PFSK-1 (cell line): Measurements from ENCODE around the gene PIAS4.

ENCODE experiments used
- FOXP2 ChIP-seq: optimal IDR thresholded peaks from 2 replicates; pipeline ENCODE3; 2011; ENCODE audit warnings: borderline replicate concordance, control low read depth, inconsistent platforms; ENCODE audit not compliant: insufficient read depth; ENCODE audit errors: extremely low read length, extremely low read depth
- POLR2AphosphoS5 ChIP-seq: IDR thresholded peaks from 2 replicates; pipeline ENCODE4 v1.6.1; 2012; ENCODE audit warnings: low read depth, mild to moderate bottlenecking, control low read depth, low read length, moderate library complexity
- SIN3A ChIP-seq: IDR thresholded peaks from 2 replicates; pipeline ENCODE4 v1.6.1; 2012; ENCODE audit warnings: mild to moderate bottlenecking, low read length, moderate library complexity, borderline replicate concordance; ENCODE audit not compliant: insufficient read depth
- TAF1 ChIP-seq: IDR thresholded peaks from 2 replicates; pipeline ENCODE4 v1.6.1; 2012; ENCODE audit warnings: low read length, control low read depth, borderline replicate concordance; ENCODE audit not compliant: insufficient read depth
- TF ChIP-seq, protein P1 (sequence below), 2 experiments: IDR thresholded peaks; 2 replicates each; pipeline versions ENCODE4 v1.6.1 to v1.8.0; 2011 to 2012; ENCODE audit warnings: low read depth in 2 of 2, low read length in 2 of 2, control low read depth in 1 of 2, inconsistent platforms in 1 of 2, mild to moderate bottlenecking in 1 of 2, moderate library complexity in 1 of 2; ENCODE audit not compliant: insufficient read depth in 1 of 2

The PIAS4 gene

DNA sequence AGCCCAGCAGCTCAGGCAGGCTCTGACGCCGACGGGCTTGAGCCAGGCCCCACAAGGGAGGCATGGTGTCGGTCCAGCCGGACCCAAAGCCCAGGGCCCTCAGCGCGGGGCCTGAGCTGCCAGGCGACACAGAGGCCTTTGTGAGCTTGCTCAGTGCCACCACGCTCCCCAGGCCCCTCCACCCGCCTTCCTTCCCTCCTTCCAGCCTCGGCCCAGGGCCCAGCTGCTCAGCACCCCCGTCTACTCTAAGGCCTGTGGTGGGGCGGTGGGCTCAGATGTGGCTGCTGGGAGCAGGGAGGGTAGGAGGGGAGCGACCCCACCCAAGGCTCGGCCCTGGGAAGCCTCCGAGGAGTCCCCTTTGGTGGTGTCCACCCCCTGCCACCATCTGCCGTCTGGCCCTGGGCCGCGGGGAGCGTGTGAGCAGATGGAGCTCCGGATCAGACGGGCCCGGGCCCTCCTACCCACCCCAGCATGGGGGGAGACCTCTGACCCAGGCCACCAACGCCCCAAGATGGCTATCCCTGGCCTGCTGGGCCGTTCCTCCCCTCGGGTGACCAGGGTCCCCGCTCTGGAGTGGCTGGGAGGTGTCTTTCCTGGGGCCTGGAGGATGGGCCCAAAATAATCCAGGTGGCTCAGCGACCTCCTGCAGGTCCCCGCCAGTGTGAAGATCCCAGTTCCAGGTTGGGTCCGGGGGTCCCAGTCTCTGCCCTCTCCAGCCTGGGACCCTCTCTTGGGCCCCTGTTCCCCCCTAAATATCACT lies 51.3 kb downstream of the PIAS4 start:
- no peak for TF ChIP-seq FOXP2
- no peak for TF ChIP-seq POLR2AphosphoS5
- TF ChIP-seq, protein P1, sequence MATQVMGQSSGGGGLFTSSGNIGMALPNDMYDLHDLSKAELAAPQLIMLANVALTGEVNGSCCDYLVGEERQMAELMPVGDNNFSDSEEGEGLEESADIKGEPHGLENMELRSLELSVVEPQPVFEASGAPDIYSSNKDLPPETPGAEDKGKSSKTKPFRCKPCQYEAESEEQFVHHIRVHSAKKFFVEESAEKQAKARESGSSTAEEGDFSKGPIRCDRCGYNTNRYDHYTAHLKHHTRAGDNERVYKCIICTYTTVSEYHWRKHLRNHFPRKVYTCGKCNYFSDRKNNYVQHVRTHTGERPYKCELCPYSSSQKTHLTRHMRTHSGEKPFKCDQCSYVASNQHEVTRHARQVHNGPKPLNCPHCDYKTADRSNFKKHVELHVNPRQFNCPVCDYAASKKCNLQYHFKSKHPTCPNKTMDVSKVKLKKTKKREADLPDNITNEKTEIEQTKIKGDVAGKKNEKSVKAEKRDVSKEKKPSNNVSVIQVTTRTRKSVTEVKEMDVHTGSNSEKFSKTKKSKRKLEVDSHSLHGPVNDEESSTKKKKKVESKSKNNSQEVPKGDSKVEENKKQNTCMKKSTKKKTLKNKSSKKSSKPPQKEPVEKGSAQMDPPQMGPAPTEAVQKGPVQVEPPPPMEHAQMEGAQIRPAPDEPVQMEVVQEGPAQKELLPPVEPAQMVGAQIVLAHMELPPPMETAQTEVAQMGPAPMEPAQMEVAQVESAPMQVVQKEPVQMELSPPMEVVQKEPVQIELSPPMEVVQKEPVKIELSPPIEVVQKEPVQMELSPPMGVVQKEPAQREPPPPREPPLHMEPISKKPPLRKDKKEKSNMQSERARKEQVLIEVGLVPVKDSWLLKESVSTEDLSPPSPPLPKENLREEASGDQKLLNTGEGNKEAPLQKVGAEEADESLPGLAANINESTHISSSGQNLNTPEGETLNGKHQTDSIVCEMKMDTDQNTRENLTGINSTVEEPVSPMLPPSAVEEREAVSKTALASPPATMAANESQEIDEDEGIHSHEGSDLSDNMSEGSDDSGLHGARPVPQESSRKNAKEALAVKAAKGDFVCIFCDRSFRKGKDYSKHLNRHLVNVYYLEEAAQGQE (IDR thresholded peaks at IDR 0.05; ENCODE audit: insufficient read depth in 1 of 2, low read depth in 2 of 2, low read length in 2 of 2): no peak
- no peak for TF ChIP-seq TAF1

DNA sequence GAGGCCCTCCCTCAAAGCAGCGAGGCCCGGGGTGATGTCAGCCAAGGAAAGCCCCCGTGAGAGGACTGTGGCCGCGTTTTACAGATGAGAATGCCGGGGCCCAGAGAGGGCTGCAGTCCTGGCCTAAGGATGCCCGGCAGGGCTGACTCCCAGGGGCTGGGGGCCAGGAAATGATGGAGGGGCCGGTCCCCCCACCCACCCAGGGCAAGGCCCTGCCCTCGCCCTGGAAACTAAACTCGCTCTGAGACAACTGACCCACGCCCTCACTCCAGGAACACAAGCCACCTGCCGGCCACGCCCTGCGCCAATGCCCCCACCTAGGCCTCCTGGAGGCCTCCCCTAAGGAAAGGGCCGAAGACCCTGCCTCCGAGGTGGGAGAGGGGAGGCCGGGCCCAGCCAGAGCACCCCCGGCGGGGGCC lies 51.9 kb downstream of the PIAS4 start:
- TF ChIP-seq POLR2AphosphoS5 (no peak), FOXP2 (no peak), SIN3A (no peak), TAF1 (no peak)
- TF ChIP-seq, protein P1 (IDR thresholded peaks at IDR 0.05; ENCODE audit: insufficient read depth in 1 of 2, low read depth in 2 of 2, low read length in 2 of 2): no peak

DNA sequence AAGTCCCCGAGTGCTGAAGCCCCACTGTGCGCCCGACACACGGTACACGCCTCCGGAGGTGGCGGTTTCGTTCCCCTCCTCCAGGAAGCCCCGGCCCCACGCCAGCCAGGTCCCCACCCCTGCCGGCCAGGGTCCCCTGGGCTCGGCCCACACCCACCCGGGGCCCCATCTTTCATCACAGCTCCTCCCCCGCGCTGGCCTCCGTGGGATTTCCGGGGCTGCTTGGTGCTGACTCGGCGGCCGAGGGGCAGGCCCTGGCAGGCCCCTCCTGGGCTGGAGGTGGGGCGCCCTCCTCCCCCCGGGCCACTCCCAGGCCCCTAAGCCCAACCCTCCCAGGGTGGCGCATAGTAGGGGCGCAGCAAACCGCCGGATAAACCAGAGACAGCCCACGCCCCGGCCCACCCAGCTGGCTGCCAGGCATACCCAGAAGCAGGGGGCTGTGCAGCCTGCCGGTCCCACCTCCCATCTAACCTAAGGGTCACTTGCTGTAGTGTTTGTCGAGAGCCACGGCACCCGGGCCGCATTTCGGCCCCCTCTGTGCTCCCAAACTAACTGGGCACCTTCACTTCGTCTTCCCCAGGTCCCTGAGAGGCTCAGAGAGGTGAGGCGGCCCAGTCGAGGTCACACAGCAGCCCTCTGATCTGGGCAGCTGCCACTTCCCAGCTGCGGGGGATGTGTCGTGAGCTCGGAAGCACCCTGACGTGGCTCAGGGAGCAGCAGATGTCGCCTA lies 52.5 kb downstream of the PIAS4 start:
- TF ChIP-seq SIN3A (no peak), POLR2AphosphoS5 (no peak), FOXP2 (no peak), TAF1 (no peak)
- TF ChIP-seq, protein P1 (IDR thresholded peaks at IDR 0.05; ENCODE audit: insufficient read depth in 1 of 2, low read depth in 2 of 2, low read length in 2 of 2): no peak

DNA sequence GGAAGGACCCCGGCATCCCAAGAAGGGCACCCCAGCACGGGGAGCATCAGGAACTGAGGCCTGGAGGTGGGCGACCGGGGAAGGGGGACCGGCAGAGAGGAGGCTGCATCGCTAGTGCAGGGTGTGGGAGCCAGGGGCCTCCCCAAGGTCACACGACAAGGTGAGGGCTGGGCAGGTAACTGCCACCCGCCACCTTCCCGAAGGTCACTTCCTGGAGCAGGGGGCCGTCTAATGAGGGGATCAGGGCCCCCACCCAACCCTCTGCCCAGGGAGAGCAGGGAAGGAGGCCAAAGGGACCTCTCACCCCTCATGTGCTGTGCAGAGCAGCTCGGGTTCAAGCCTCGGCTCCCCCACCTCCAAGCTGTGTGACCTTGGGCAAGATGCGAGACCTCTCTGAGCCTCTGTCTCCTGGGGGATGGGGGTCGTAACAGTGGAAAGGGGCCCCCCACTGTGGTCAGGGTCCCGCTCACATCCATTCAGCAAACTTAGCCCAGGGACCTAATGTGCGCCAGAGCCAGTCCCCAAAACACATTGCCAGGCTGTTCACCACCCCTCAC lies 53.2 kb downstream of the PIAS4 start:
- TF ChIP-seq, protein P1 (IDR thresholded peaks at IDR 0.05; ENCODE audit: insufficient read depth in 1 of 2, low read depth in 2 of 2, low read length in 2 of 2): no peak
